ENCODE measurements around the gene SLK. TPM values are rescaled to one million over a fixed set of nuclear protein-coding genes. Genes with fewer than 3 reads are reported as not detected.

SLK gene
- total and polyA plus RNA-seq, 2 of the 13 experiments (the other 11 are each of a cell fraction or from before 2014, with no cell fraction given) = 3.4 to 22.8 TPM

DNA sequence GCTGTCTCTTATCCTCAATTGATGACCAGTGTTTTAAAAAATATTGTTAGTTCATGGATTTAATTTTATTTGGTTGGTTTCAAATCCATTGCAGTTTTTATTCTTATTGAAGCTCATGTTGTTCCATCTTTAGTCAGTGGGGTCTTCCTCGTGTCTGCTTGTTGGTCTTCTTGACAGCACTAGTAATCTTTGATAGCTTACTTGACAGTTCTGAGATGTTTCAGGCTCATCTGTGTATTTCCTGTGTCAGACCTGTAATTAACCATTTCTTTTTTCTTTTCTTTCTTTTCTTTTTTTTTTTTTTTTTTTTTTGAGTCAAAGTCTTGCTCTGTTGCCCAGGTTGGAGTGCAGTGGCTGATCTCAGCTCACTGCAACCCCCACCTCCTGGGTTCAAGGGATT is 28.2 kb downstream of the SLK start:
- H3K4me2 ChIP-seq (ENCODE audit: low read depth, low read length) = no peak overlapping the region
- H3K9ac ChIP-seq (ENCODE audit: insufficient read depth, low read depth, low read length) = no peak overlapping the region
- DNase-seq (ENCODE audit: low spot score) (no peak), FAIRE-seq (no peak), ATAC-seq (no peak)
- no TSS peak for BruUV-seq (replicated peaks)
- POLR2A ChIA-PET = no interaction called here
- no peaks in the 10 kb centered on the region for H3K27me3 ChIP-seq (ENCODE audit: control insufficient read depth in 1 of 2, insufficient read depth in 2 of 2, low read length in 2 of 2)
- TF ChIP-seq RFX5 (IDR thresholded peaks at IDR 0.05; ENCODE audit: low read depth, low read length) (no peak), NCOA1 (CRISPR knock-in tag; IDR thresholded peaks at IDR 0.05) (no peak), ELF4 (CRISPR knock-in tag; IDR thresholded peaks at IDR 0.05; ENCODE audit: borderline replicate concordance) (no peak), ZBTB1 (CRISPR knock-in tag; IDR thresholded peaks at IDR 0.05; ENCODE audit: borderline replicate concordance) (no peak)
- TF ChIP-seq, protein P1, sequence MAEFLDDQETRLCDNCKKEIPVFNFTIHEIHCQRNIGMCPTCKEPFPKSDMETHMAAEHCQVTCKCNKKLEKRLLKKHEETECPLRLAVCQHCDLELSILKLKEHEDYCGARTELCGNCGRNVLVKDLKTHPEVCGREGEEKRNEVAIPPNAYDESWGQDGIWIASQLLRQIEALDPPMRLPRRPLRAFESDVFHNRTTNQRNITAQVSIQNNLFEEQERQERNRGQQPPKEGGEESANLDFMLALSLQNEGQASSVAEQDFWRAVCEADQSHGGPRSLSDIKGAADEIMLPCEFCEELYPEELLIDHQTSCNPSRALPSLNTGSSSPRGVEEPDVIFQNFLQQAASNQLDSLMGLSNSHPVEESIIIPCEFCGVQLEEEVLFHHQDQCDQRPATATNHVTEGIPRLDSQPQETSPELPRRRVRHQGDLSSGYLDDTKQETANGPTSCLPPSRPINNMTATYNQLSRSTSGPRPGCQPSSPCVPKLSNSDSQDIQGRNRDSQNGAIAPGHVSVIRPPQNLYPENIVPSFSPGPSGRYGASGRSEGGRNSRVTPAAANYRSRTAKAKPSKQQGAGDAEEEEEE (CRISPR knock-in tag; IDR thresholded peaks at IDR 0.05; ENCODE audit: borderline replicate concordance) = no peak
- TF ChIP-seq, protein P2, sequence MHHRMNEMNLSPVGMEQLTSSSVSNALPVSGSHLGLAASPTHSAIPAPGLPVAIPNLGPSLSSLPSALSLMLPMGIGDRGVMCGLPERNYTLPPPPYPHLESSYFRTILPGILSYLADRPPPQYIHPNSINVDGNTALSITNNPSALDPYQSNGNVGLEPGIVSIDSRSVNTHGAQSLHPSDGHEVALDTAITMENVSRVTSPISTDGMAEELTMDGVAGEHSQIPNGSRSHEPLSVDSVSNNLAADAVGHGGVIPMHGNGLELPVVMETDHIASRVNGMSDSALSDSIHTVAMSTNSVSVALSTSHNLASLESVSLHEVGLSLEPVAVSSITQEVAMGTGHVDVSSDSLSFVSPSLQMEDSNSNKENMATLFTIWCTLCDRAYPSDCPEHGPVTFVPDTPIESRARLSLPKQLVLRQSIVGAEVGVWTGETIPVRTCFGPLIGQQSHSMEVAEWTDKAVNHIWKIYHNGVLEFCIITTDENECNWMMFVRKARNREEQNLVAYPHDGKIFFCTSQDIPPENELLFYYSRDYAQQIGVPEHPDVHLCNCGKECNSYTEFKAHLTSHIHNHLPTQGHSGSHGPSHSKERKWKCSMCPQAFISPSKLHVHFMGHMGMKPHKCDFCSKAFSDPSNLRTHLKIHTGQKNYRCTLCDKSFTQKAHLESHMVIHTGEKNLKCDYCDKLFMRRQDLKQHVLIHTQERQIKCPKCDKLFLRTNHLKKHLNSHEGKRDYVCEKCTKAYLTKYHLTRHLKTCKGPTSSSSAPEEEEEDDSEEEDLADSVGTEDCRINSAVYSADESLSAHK (CRISPR knock-in tag; IDR thresholded peaks at IDR 0.05; ENCODE audit: borderline replicate concordance) = no peak
- H4K20me1 ChIP-seq (ENCODE audit: insufficient read depth, low read length) = no peaks in the 10 kb centered on the region
- H3K4me1 ChIP-seq (ENCODE audit: insufficient read depth, low read length) = no peaks in the 10 kb centered on the region
- in situ Hi-C loops (cut with HindIII; ENCODE audit: extremely low pct_ligation_motif_present, low pct_unique_long_range_greater_than_20kb) = no loop called here
- CTCF ChIA-PET (ENCODE audit: low intra/inter-chr PET ratio, low total read pairs) = no interaction called here
- WGBS (ENCODE audit: low lambda C conversion rate) = 94% methylated on average over 1 of the region's 1 CpG
- H3K27ac ChIP-seq (ENCODE audit: extremely low read length, insufficient read depth, low read length) = no peak overlapping the region
- no peak overlapping the region for H3K4me3 ChIP-seq (replicated peaks in 1 of 3; ENCODE audit: insufficient read depth in 1 of 3, low read depth in 2 of 3, low read length in 3 of 3)
- peaks cover 1 to 37% of the 10 kb centered on the region in 2 experiments; a peak in 4 of 5 replicates for H3K36me3 ChIP-seq (replicated peaks in 1 of 2; ENCODE audit: control insufficient read depth in 1 of 2, insufficient read depth in 2 of 2, low read length in 2 of 2)
- H2AFZ ChIP-seq (ENCODE audit: low read length) = no peak overlapping the region
- intact Hi-C loops (cut with micrococcal nuclease; ENCODE audit: unreplicated experiment) = no loop called here
- H3K9me3 ChIP-seq (ENCODE audit: low read length) = no peaks in the 10 kb centered on the region
- no peaks in the 10 kb centered on the region for H3K79me2 ChIP-seq (ENCODE audit: insufficient read depth, low read length)

All from HepG2 (cell line).